ENCODE measurements around the gene TRPV3. TPM values are rescaled to one million over a fixed set of nuclear protein-coding genes. Genes with fewer than 3 reads are reported as not detected.
"Not testable (repeated sequence)": the region's sequence is repeated elsewhere in the genome, so short reads cannot be mapped to it uniquely, and the experiment has no call there.

TRPV3 gene
- total RNA-seq, 2 experiments from 2014 or later, result 0.13 to 0.43 TPM

DNA sequence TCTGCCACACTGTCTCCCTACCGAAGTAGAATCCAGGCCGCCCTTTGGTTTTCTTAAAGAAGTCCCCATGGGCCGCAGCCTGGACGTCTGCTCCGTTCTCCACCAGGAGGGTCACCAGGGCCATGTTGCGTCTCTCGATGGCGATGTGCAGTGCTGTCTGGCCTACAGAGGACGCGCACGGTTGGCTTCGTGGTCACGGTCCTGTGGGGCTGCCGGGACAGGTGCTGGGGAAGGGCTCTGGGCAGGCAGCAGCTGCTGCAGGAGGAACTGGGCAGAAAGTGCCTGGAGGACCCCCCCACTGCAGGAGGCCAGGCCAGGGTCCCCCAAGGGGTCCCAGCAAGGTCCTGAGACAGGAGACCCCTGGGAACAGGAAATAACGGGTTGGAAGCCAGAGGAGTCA lies 32.6 kb upstream of the TRPV3 start:
- Mint-ChIP-seq H3K4me3 (no peak overlapping the region), H3K9me3 (no peaks in the 10 kb centered on the region), H3K36me3 (ENCODE audit: low read depth) (peaks cover 6% of the 10 kb centered on the region), H3K27me3 (no peaks in the 10 kb centered on the region), H3K4me1 (no peaks in the 10 kb centered on the region), H3K27ac (no peak overlapping the region)
- no peak for DNase-seq
- CTCF ChIA-PET, result no interaction called here
- POLR2A ChIA-PET, result interaction anchor here (1.2 kb wide), 1 partner anchor 32 kb away, joined by 5 read pairs; no protein-coding TSS in a partner anchor

DNA sequence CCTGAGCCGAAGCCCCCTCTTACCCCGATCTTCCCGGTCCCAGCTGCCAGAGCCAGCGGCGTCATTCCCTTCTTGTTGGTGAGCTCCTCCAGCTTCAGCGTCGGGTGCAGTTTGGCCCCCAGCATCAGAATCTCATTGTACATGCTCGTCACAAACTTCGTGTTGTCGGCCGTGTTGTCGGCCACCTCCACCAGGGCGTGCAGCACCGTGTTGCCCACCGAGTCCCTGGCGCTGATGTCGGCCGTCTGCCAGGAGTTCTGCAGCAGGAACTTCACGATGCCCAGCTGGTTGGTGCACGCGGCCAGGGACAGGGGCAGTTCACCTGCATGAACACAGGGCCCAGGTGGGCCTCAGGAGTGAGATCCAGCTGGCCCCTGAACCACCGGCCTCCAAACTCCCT lies 32.2 kb upstream of the TRPV3 start:
- peaks cover 6% of the 10 kb centered on the region for H3K36me3 Mint-ChIP-seq (ENCODE audit: low read depth)
- no peaks in the 10 kb centered on the region for H3K4me1 Mint-ChIP-seq
- ChIA-PET CTCF (no interaction called here), POLR2A (interaction anchor here (1.2 kb wide), 1 partner anchor 32 kb away, joined by 5 read pairs; no protein-coding TSS in a partner anchor)
- no peak overlapping the region for H3K27ac Mint-ChIP-seq
- no peak for DNase-seq
- H3K4me3 Mint-ChIP-seq, result no peak overlapping the region
- no peaks in the 10 kb centered on the region for H3K27me3 Mint-ChIP-seq
- no peaks in the 10 kb centered on the region for H3K9me3 Mint-ChIP-seq

DNA sequence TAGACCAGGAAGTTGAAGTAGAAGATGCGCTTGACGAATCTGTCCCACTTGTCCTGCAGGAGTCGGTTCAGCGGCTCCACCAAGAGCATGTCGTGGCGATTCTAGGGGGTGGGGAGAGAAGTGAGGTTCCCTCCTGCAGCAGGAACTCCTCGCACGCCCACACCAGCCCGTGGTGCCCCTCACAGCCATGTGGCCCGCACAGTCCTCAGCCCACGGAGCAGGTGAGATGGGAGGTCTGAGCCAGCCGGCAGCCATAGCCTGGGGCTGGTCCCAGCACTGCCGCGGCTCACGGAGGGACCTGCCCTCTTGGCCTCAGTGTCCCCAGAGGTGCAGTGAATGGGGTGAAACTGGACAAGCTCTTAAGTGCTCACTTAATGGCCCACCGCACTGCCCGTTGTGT lies 28.2 kb upstream of the TRPV3 start:
- POLR2A ChIA-PET, result no interaction called here
- CTCF ChIA-PET, result no interaction called here
- Mint-ChIP-seq H3K27me3 (no peaks in the 10 kb centered on the region), H3K4me3 (no peak overlapping the region), H3K9me3 (no peaks in the 10 kb centered on the region), H3K27ac (no peak overlapping the region), H3K4me1 (no peaks in the 10 kb centered on the region), H3K36me3 (ENCODE audit: low read depth) (peaks cover 6% of the 10 kb centered on the region)
- DNase-seq, result no peak

DNA sequence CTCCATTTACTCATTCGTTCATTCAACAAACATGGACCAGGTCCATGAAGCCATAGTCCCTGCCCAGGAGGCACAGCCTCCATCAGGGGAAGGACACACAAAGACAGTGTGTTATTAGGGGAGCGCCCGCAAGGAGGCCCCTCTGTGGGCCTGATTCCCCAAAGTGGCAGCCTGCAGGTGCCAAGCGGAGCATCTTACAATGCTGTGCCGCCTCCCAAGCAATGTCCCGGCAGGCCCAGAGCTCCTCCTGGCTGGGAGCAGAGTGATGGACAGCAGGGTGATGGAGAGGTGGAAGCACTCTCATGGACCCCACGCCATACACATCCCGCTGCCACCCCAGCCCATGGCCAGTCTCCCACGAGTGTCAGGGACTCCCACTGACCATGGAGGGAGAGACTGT lies 25.8 kb upstream of the TRPV3 start:
- Mint-ChIP-seq H3K27me3 (no peaks in the 10 kb centered on the region), H3K4me3 (no peak overlapping the region), H3K36me3 (ENCODE audit: low read depth) (peaks cover 8% of the 10 kb centered on the region), H3K27ac (no peak overlapping the region), H3K9me3 (no peaks in the 10 kb centered on the region), H3K4me1 (no peaks in the 10 kb centered on the region)
- POLR2A ChIA-PET, result interaction anchor here (0.6 kb wide), 1 partner anchor 306 kb away, joined by 3 read pairs; no protein-coding TSS in a partner anchor
- CTCF ChIA-PET, result no interaction called here
- DNase-seq, result no peak

DNA sequence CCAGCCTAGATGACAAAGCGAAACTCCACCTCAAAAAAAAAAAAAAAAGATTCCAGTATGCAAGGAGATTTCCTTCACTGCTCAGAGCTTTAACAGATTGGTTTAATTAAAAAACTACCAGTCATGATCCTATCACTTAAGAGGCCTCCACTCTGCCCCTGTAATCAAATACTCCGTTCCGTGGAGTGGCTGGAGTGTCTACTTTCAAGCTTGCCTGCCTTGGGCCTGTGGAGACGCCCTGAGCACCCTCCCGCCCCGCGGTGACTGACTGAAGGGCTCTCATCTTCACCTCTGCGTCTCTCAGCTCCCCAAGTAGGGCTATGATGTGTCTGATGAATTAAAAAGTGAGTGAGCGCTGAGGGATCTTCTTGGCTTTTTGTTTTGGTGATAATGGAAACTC lies 25.3 kb upstream of the TRPV3 start:
- H3K36me3 Mint-ChIP-seq (ENCODE audit: low read depth), result peaks cover 8% of the 10 kb centered on the region
- H3K9me3 Mint-ChIP-seq, result no peaks in the 10 kb centered on the region
- DNase-seq, result no peak
- H3K4me1 Mint-ChIP-seq, result no peaks in the 10 kb centered on the region
- H3K27ac Mint-ChIP-seq, result no peak overlapping the region
- CTCF ChIA-PET, result no interaction called here
- H3K27me3 Mint-ChIP-seq, result no peaks in the 10 kb centered on the region
- POLR2A ChIA-PET, result interaction anchor here (0.6 kb wide), 1 partner anchor 307 kb away, joined by 3 read pairs; no protein-coding TSS in a partner anchor
- no peak overlapping the region for H3K4me3 Mint-ChIP-seq

DNA sequence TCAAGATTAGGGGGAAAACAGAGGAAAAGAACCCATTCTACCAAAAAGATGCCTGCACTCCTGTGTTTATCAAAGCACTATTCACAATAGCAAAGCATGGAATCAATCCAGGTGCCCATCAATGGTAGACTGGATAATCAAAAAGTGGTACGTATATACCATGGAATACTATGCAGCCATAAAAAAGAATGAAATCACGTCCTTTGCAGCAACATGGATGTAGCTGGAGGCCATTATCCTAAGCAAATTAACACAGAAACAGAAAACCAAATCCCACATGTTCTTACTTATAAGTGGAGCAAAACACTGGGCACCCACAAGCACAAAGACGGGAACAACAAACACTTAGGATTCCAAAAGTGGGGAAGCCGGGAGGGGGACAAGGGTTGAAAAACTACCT lies 21.1 kb upstream of the TRPV3 start:
- not testable (repeated sequence) for H3K4me1 Mint-ChIP-seq, H3K27me3 Mint-ChIP-seq

DNA sequence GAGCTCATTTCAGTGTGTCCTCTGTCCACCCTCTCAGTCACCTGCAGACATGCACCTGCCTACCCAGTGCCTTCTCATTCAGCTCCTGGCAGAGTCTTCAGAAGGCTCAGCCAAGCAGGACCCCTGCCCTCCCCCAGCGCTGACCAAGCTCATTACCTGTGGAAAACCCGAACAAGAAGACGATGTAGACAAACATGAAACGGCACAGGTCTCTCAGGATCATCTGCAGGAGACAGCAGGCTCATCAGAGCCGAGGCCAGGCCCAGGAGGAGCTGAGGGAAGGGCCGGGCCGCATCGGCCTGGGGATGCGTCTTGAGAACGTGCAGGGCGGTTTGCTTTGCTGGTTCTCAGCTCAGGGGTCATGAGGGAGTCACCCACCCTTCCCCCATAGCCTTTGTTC lies 19.4 kb upstream of the TRPV3 start:
- CTCF ChIA-PET, result no interaction called here
- H3K36me3 Mint-ChIP-seq (ENCODE audit: low read depth), result peaks cover 8% of the 10 kb centered on the region
- no peak overlapping the region for H3K4me3 Mint-ChIP-seq
- H3K27ac Mint-ChIP-seq, result no peak overlapping the region
- no peaks in the 10 kb centered on the region for H3K9me3 Mint-ChIP-seq
- no peaks in the 10 kb centered on the region for H3K4me1 Mint-ChIP-seq
- POLR2A ChIA-PET, result no interaction called here
- no peaks in the 10 kb centered on the region for H3K27me3 Mint-ChIP-seq
- no peak for DNase-seq

More for the DNA sequence above, 21.1 kb upstream of the TRPV3 start:
- H3K27ac Mint-ChIP-seq; H3K9me3 Mint-ChIP-seq; CTCF ChIA-PET; DNase-seq; H3K36me3 Mint-ChIP-seq (ENCODE audit: low read depth); POLR2A ChIA-PET; H3K4me3 Mint-ChIP-seq: not testable (repeated sequence)

DNA sequence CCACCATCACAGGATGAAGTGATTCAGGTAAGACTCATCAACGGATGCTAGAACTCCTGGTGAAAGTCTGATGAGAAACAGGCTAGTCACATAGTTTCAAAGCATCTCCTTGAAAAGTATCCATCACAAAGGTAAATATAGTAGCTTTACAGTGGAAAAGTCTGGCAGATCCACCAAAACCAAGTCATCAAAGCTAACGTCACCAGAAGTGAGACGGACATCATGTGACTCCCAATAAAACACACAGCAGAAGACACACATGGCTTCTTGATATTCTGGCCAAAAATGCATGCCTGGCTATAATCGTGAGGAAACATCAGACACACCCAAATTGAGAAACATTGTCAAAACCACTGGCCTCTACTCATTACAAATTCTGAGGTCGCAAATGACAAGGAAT lies 17.9 kb upstream of the TRPV3 start:
- H3K4me1 Mint-ChIP-seq, result no peaks in the 10 kb centered on the region
- H3K9me3 Mint-ChIP-seq, result no peaks in the 10 kb centered on the region
- CTCF ChIA-PET, result interaction anchor here (1.0 kb wide), 1 partner anchor 27 kb away, joined by 3 read pairs; no protein-coding TSS in a partner anchor
- H3K36me3 Mint-ChIP-seq (ENCODE audit: low read depth), result peaks cover 8% of the 10 kb centered on the region
- no peaks in the 10 kb centered on the region for H3K27me3 Mint-ChIP-seq
- POLR2A ChIA-PET, result no interaction called here
- no peak for DNase-seq
- H3K27ac Mint-ChIP-seq, result no peak overlapping the region
- no peak overlapping the region for H3K4me3 Mint-ChIP-seq

DNA sequence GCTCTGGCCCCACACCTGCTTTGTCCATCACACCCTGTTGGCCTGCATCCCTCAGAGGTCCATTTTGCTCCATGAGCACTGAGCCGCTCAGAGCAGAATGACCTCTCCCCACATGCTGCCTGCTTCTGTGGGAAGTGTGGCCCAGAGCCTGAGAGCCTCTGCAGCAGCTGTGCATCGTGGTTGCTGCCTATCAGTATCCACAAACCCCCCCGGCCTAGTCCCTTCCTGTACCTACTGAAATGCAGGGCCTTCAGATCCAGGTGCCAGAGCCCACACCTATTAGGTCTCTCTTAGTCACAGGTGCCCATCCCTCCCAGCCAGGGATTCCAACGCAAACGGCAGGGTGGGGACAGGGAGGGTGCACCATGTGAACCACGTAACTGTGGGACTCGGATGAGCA lies 16.6 kb upstream of the TRPV3 start:
- Mint-ChIP-seq H3K27me3 (no peaks in the 10 kb centered on the region), H3K36me3 (ENCODE audit: low read depth) (peaks cover 7% of the 10 kb centered on the region), H3K4me1 (no peaks in the 10 kb centered on the region), H3K4me3 (no peak overlapping the region), H3K27ac (no peak overlapping the region), H3K9me3 (no peaks in the 10 kb centered on the region)
- CTCF ChIA-PET, result no interaction called here
- POLR2A ChIA-PET, result no interaction called here
- no peak for DNase-seq

DNA sequence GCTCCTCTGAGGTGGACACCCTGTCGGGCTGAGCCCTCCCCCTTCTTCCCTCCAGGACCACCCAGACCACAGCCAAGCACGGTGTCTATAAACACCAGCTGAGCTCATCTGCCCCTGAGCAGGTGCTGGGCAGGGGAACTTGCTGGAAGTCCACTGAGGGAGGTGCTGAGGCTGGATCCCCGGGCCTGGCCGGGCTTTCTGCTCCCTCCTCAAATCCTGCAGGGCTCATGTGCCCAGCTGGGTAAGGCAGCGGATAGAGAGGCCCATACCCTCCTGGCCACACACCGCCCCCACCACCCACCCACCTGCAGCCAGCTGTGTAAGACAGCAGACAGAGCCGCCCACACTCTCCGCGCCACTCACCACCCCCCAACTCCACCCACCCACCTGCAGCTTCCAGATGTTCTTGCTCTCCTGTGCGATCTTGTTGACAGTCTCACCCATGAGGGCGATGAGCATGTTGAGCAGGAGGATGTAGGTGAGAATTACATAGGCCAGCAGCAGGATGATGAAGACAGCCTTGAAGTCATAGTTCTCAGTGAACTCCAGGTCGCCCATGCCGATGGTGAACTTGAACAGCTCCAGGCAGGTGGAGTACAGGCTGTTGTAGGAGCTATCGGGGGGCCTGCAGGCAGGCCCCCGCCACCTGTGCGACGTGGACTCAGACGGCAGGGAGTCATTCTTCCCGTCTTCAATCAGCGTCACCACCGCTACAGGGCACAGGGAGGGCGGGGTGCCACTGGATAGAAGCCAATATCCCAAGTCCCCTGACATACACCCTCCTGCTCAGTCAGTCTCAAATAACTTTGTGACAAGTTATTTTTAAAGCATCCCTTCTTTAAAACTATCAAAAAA lies 15.9 kb upstream of the TRPV3 start:
- H3K4me3 Mint-ChIP-seq, result no peak overlapping the region
- H3K27ac Mint-ChIP-seq, result no peak overlapping the region
- H3K4me1 Mint-ChIP-seq, result no peaks in the 10 kb centered on the region
- DNase-seq, result no peak
- peaks cover 3% of the 10 kb centered on the region for H3K36me3 Mint-ChIP-seq (ENCODE audit: low read depth)
- ChIA-PET POLR2A (no interaction called here), CTCF (no interaction called here)
- H3K27me3 Mint-ChIP-seq, result no peaks in the 10 kb centered on the region
- no peaks in the 10 kb centered on the region for H3K9me3 Mint-ChIP-seq

DNA sequence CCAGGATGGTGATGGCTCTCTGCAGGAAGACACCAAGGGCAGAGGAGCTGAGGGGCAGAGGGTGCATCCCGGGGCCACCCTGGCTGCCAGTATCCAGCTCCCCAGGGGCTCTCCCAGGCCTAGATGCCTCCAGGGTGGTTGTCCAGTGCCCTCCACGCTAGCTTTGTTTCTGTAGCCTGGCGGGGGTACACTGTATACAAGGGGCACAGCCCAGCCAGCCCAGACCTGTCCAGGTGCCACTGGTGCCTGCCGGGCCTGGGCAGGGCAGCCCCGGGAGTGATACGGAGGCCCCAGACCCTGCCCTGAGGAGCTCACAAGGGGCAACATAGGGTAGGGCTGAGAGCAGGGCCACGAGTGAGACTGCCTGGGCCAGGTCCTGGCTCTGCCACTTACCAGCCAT lies 14.6 kb upstream of the TRPV3 start:
- H3K36me3 Mint-ChIP-seq (ENCODE audit: low read depth), result peaks cover 3% of the 10 kb centered on the region
- POLR2A ChIA-PET, result interaction anchor here (0.8 kb wide), 1 partner anchor 64 kb away, joined by 3 read pairs; the partner anchor contains the start of genes CTNS and SHPK
- H3K4me3 Mint-ChIP-seq, result no peak overlapping the region
- no peaks in the 10 kb centered on the region for H3K9me3 Mint-ChIP-seq
- no peak overlapping the region for H3K27ac Mint-ChIP-seq
- no peaks in the 10 kb centered on the region for H3K4me1 Mint-ChIP-seq
- CTCF ChIA-PET, result no interaction called here
- H3K27me3 Mint-ChIP-seq, result no peaks in the 10 kb centered on the region
- no peak for DNase-seq

DNA sequence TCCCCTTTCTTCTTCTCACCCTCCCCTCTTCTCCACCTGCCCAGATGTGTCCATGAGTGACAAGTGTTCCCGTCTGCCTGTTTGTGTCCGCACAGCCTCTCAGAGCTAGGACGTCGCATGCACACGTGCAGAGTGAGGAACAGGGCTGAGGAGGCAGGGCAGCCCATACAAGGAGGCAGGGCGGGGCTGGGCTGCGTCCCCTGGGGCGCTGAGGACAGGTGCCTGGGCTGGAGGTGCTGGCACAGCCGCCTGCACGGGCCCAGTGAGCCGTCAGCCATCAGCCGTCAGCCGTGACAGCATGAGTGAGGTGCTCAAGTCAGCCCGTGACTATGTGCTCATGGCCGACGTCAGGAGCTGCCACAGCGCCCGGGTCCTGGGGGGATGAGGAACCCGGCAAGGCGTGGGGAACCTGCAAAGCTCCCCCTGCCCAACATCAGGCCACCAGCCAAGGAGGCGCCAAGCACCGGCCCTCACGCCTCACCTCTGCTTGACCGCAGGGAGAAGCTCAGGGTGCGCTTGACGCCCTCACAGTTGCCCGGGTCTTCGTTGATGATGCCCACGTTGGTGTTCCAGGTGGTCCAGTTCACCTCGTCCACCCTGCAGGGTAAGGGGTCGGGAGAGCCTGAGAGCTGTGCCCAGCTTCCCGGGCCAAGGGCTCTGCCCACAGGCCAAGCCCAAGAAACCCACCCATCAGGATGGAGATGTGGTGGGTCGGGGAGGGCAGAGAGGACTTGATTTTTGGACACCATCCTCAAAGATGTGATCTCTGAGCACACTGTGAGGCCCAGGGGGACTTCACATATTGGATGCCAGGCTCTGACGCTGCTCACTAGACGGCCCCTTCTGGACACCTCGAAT lies 13.7 kb upstream of the TRPV3 start:
- H3K36me3 Mint-ChIP-seq (ENCODE audit: low read depth), result peaks cover 3% of the 10 kb centered on the region
- CTCF ChIA-PET, result no interaction called here
- H3K9me3 Mint-ChIP-seq, result no peaks in the 10 kb centered on the region
- H3K4me1 Mint-ChIP-seq, result no peaks in the 10 kb centered on the region
- H3K4me3 Mint-ChIP-seq, result no peak overlapping the region
- H3K27me3 Mint-ChIP-seq, result no peaks in the 10 kb centered on the region
- DNase-seq, result no peak
- no peak overlapping the region for H3K27ac Mint-ChIP-seq
- POLR2A ChIA-PET, result interaction anchor here (0.8 kb wide), 1 partner anchor 65 kb away, joined by 3 read pairs; the partner anchor contains the start of genes CTNS and SHPK

DNA sequence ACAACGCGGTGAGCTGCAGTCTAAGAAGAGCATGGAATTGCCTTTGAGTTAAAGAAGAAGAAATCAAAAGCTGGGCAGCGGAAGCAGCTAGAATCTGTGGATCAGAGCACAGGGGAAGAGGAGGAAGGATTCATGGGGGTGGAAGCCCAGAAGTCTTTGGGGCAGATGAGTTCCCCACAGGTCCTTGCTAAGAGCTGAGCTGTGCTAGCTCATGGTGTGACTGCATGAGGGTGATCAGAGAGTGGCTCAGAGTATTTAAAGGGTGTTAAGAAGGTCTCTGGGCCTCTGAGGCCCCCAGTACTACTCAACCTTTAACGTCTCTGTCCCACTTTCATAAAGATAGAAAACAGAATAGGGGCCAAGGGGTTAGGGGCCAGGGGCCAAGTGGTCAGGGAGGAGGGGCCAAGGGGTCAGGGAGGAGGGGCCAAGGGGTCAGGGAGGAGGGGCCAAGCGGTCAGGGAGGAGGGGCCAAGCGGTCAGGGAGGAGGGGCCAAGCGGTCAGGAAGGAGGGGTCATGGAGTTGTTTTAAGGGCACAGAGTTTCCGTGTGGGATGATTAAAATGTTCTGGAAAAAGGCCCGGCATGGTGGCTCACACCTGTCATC lies 12.0 kb upstream of the TRPV3 start:
- H3K4me1 Mint-ChIP-seq, result no peaks in the 10 kb centered on the region
- ChIA-PET POLR2A (no interaction called here), CTCF (no interaction called here)
- H3K36me3 Mint-ChIP-seq (ENCODE audit: low read depth), result peaks cover 5% of the 10 kb centered on the region
- no peaks in the 10 kb centered on the region for H3K9me3 Mint-ChIP-seq
- H3K4me3 Mint-ChIP-seq, result no peak overlapping the region
- H3K27me3 Mint-ChIP-seq, result no peaks in the 10 kb centered on the region
- H3K27ac Mint-ChIP-seq, result no peak overlapping the region
- no peak for DNase-seq

Data from activated CD4-positive, alpha-beta memory T cell treated with anti-CD3 and anti-CD28 coated beads, Interleukin-2, amount 10 ng/mL, durations not matched to agents 7 days and 5 days (primary cell).